GM12873 (cell line): ENCODE measurements around the gene IQSEC2.

Experiments
- CTCF ChIP-seq: IDR thresholded peaks from 2 replicates; pipeline ENCODE4 v1.5.1; 2012; ENCODE audit warnings: low read depth, mild to moderate bottlenecking, moderate library complexity, low read length, control low read depth; ENCODE audit not compliant: insufficient read depth; ENCODE audit errors: missing control alignments

The IQSEC2 gene

GRCh38 chrX:53235566-53235965 lies 45.8 kb downstream of the IQSEC2 start:
- no peak for TF ChIP-seq CTCF

DNA sequence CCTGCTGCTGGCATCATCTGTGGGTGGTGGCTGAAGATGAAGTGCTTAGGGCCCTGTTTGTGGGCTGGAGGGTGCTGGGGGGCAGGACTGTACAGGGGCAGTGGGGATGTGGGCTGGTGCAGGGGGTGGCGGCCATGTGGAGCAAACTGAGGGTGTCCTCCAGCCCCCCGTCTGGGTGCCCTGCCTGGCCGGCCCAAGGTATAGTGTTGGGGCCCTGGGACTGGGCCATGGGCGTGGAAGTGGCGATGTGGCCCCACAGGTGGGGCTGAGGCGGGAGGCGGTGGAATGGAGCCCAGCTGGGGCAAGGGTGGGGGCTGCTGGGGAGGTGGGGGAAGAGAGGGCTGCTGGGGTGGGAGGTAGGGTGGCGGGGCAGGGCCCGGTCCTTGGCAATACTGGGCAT lies 46.9 kb downstream of the IQSEC2 start:
- no peak for TF ChIP-seq CTCF

- no peak for TF ChIP-seq CTCF
Observed at GRCh38 chrX:53233536-53233935, 47.8 kb downstream of the IQSEC2 start.

GRCh38 chrX:53230116-53230515 lies 51.3 kb downstream of the IQSEC2 start:
- TF ChIP-seq CTCF: no peak

DNA sequence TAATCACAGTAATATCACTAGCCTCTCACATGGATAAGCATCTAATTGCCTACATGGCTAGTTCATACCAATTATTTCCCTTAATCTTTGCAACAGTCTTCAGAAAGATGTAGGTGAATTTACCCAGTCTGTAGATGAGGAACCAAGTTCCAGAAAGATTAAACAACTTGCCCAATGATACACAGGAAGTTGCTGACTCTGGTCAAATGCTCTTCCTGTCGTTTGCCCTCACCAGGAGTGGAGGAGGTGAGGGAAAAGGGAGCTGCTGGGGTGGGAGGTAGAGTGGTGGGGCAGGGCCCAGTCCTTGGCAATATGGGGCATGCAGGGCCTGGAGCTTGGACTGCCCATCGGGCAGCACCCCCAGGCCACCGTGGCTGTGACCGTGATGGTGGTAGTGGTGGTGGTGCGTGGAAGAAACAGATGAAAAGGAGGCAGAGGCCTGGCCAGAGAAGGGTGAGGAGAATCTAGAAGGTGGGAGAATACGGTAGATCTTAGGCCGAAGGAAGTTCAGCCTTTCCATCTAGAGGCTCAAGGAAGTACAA lies 54.1 kb downstream of the IQSEC2 start:
- TF ChIP-seq CTCF: no peak

DNA sequence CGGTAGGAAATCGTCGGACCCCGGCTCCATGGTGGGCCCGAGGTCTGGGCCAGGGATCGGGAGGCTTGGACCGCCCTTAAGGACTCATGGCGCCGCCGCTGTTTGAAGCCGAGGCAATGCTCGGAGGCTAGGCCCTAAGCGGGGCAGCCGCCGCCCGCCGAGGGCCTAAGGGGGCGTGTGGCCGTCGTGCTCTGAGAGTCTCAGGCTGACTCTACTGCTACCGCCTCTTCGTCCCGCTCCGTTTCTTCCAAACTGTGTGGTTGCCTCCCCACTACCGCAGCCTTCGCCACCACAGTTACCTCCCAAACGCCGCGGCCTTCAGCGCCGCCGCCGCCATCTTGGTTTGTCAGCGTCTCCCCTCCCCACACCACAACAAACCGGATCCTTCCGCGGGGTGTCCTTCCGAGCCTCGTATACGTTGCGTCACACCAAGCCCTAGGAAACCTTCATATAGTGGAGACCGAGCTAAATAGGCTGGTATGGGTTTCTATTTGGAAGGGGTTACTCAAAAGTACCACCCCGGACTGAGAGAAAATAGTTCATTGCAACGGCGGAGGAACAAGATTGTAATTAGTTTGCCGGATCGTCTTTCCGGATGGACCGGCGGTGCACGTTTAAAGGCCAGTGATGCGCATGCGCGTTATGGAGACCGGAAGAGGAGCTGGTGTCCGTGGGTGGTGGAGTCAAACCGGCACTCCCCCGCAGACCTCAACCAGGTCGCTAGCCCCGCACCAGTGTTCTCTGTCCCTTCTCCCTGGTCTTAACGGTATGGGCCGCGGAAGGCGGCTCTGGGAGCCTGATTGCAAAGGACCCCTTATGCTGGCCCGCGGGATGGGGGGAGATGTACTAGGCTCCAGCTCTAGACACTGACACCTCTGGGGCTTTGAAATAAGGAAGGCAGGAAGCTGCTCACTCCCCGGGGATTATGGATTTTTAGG lies 56.3 kb downstream of the IQSEC2 start, which contains the start of gene KDM5C:
Gene KDM5C (minus strand): TSS at position 348 of the 938 bp plus-strand sequence. CDS start 318 bp downstream, at position 30.
- TF ChIP-seq CTCF: no peak
